Skeletal muscle cell (primary cell): ENCODE measurements around the gene PPP3CA.

Experiments
- DNase-seq: peaks from one replicate; pipeline ENCODE4 v3.0.0-alpha.2; 2010; ENCODE audit warnings: low read depth
- H3K4me3 ChIP-seq: 2 replicates; pipeline ENCODE4 v1.5.1; 2011; ENCODE audit warnings: low read depth, mild to moderate bottlenecking, control low read depth, low read length, moderate library complexity

Gene PPP3CA

GRCh38 chr4:101334963-101335572 lies 12.3 kb downstream of the PPP3CA start:
- DNase-seq, result no peak
- no peak overlapping the region for H3K4me3 ChIP-seq

- no peak overlapping the region for H3K4me3 ChIP-seq
- no peak for DNase-seq
Measured at GRCh38 chr4:101332424-101332823, 14.9 kb downstream of the PPP3CA start.

GRCh38 chr4:101331017-101331416 lies 16.3 kb downstream of the PPP3CA start:
- H3K4me3 ChIP-seq, result no peak overlapping the region
- DNase-seq, result no peak

GRCh38 chr4:101329592-101329991 lies 17.7 kb downstream of the PPP3CA start:
- no peak for DNase-seq
- H3K4me3 ChIP-seq, result no peak overlapping the region

- no peak overlapping the region for H3K4me3 ChIP-seq
Measured at GRCh38 chr4:101328063-101328602, 19.2 kb downstream of the PPP3CA start.

GRCh38 chr4:101326576-101326975 lies 20.8 kb downstream of the PPP3CA start:
- H3K4me3 ChIP-seq, result no peak overlapping the region
- DNase-seq, result no peak

More at GRCh38 chr4:101328063-101328602, 19.2 kb downstream of the PPP3CA start:
- no peak for DNase-seq

- no peak overlapping the region for H3K4me3 ChIP-seq
- no peak for DNase-seq
Measured at GRCh38 chr4:101322743-101323142, 24.6 kb downstream of the PPP3CA start.

- H3K4me3 ChIP-seq, result no peak overlapping the region
- DNase-seq, result no peak
Measured at GRCh38 chr4:101321481-101322042, 25.8 kb downstream of the PPP3CA start.

- H3K4me3 ChIP-seq, result no peak overlapping the region
- no peak for DNase-seq
Measured at GRCh38 chr4:101315786-101316185, 31.5 kb downstream of the PPP3CA start.

- no peak for DNase-seq
- no peak overlapping the region for H3K4me3 ChIP-seq
Measured at GRCh38 chr4:101315041-101315440, 32.3 kb downstream of the PPP3CA start.

- no peak overlapping the region for H3K4me3 ChIP-seq
- no peak for DNase-seq
Measured at GRCh38 chr4:101309925-101310324, 37.4 kb downstream of the PPP3CA start.

- no peak overlapping the region for H3K4me3 ChIP-seq
Measured at GRCh38 chr4:101307899-101308298, 39.4 kb downstream of the PPP3CA start.

GRCh38 chr4:101306764-101307615 lies 40.3 kb downstream of the PPP3CA start:
- no peak for DNase-seq
- H3K4me3 ChIP-seq, result no peak overlapping the region

More at GRCh38 chr4:101307899-101308298, 39.4 kb downstream of the PPP3CA start:
- no peak for DNase-seq

- no peak for DNase-seq
- no peak overlapping the region for H3K4me3 ChIP-seq
Measured at GRCh38 chr4:101306225-101306624, 41.1 kb downstream of the PPP3CA start.

GRCh38 chr4:101304916-101305315 lies 42.4 kb downstream of the PPP3CA start:
- DNase-seq, result no peak
- H3K4me3 ChIP-seq, result no peak overlapping the region

GRCh38 chr4:101299899-101300540 lies 47.3 kb downstream of the PPP3CA start:
- no peak overlapping the region for H3K4me3 ChIP-seq
- no peak for DNase-seq

GRCh38 chr4:101299021-101299420 lies 48.3 kb downstream of the PPP3CA start:
- no peak overlapping the region for H3K4me3 ChIP-seq
- DNase-seq, result no peak

- H3K4me3 ChIP-seq, result no peak overlapping the region
- no peak for DNase-seq
Measured at GRCh38 chr4:101295691-101296090, 51.6 kb downstream of the PPP3CA start.

GRCh38 chr4:101294597-101294996 lies 52.7 kb downstream of the PPP3CA start:
- no peak for DNase-seq
- H3K4me3 ChIP-seq, result no peak overlapping the region

GRCh38 chr4:101292901-101293300 lies 54.4 kb downstream of the PPP3CA start:
- no peak overlapping the region for H3K4me3 ChIP-seq
- peak; percentile 33 for DNase-seq
